Mesenteric fat pad (tissue), 1 donor: ENCODE results near the gene SLC7A9. TPM values are rescaled to one million over a fixed set of nuclear protein-coding genes. Genes with fewer than 3 reads are reported as not detected.
"Not testable (repeated sequence)": the region's sequence is repeated elsewhere in the genome, so short reads cannot be mapped to it uniquely, and the experiment has no call there.

Source experiments
- DNase-seq: peaks from one replicate; pipeline ENCODE4 v3.0.0-alpha.2; 2020; ENCODE audit warnings: low spot score
- total RNA-seq: library from RNA; stranded (reverse); fragmentation: NEBNext Ultra II Directional; extraction: Animal tissue kit (Norgen Biotek cat#: 25700); gene quantifications from one replicate; pipeline ENCODE4 v1.2.1, GENCODE V29; 2021
- donor health status: DM: yes; HTN: yes; CAD: no.

Gene SLC7A9
- total RNA-seq, 1 donor from 2014 or later, result 0.29 TPM

GRCh38 chr19:32885255-32885654 lies 15.7 kb upstream of the SLC7A9 start:
- DNase-seq, result not testable (repeated sequence)

- DNase-seq, result peak; percentile 80
Observed at GRCh38 chr19:32881766-32882165, 12.2 kb upstream of the SLC7A9 start.

DNA sequence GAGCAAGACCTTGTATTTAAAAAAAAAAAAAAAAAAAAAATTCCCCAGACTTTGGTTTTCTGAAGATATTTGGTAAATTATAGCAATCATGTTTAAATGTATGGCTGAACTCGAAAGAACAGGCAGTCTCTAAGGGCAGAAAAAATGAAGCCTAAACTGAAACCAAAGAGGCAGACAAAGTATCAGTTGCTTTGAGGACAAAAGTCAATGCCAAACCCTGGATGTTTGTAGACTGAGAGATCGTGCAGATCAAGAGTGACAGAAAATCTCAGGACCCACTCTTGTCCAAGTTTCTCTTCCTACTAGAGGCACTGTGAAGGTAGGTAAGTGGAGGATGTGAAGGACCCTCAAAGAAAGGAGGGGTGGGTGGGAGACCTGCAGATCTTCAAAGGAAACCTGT lies 11.1 kb upstream of the SLC7A9 start:
- no peak for DNase-seq

- DNase-seq, result no peak
Observed at GRCh38 chr19:32879741-32880140, 10.2 kb upstream of the SLC7A9 start.

- peak; percentile 87 for DNase-seq
Observed at GRCh38 chr19:32878988-32879387, 9.4 kb upstream of the SLC7A9 start.

DNA sequence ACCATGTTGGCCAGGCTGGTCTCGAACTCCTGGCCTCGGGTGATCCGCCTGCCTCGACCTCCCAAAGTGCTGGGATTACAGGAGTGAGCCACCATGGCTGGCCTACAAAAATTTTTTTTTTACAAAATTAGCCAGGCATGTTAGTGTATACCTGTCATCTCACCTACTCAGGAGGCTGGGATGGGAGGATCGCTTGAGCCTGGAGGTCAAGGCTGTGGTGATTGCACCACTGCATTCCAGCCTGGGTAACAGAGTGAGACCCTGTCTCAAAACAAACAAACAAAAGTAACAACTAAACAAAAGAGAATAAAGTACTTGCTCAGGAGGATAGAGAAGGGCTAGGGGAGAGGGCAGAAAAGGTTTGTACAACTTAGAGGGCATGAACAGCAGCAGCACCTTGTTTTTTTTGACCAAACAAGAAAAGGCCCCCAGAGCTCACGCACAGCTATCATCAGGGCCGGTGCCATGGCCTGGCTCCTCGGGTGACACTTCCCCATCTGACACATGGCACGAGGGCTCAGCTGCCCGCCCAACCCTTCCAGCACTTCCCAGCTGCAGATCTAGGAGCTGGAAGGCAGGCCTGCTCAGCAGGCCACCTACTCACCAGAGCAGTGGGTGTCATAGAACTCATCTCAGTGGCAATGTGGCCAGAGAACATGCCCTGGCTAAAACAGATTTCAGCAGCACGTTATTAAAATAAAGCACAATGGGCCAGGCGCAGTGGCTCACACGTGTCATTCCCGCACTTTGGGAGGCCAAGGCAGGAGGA lies 8.6 kb upstream of the SLC7A9 start:
- no peak for DNase-seq

- no peak for DNase-seq
Observed at GRCh38 chr19:32877323-32877912, 7.9 kb upstream of the SLC7A9 start.

DNA sequence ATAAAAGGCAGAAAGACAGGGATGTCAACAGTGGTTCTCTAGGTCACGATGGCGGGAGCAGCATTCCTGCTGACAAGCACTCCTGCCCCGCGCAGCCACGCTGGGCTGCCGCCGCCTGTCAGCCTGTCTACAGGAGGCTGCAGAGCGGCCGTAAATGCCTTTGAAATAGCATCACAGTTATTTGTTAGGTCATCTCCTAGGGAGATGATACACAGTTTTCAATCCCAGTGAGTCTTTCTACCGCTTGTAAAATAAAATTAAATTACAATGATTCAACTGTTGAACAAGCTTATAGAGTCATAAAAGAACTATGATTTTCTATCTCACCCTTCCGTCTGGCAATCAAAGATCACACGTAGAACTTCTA lies 7.3 kb upstream of the SLC7A9 start:
- DNase-seq, result no peak

DNA sequence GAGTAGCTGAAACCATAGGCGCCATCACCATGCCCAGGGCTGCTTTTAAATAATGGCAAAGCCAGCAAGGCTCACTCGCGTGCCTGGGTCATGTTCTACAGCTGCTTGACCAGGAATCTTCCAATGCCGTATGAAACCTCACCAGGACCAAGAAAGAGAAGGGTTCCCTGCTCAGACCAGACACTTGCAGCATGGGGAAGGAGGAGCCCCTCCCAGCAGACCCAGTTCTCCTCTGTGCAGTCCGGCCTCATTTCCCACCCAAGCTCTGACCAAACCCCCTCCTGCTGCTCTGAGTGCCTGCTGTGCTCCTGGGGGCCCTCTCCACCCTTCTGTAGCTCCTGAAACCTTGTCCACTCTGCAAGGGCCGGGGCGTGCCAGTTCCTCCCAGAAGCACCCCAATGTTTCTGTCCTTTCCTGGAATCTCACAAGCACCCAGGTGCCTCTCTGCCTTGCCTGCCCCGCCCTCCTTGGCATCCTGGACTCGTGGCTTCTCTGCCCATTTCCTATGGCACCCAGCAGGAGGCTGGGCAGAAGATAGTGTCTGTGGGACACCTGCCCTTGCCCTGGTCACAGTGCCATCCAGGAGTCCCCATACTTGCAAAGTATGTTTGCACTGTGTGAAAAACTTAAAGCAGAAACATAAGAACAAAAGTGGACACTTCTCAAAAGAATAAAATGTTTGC lies 6.8 kb upstream of the SLC7A9 start:
- DNase-seq, result peak; percentile 68

- no peak for DNase-seq
Observed at GRCh38 chr19:32875428-32875827, 5.9 kb upstream of the SLC7A9 start.

GRCh38 chr19:32874605-32875004 lies 5.0 kb upstream of the SLC7A9 start:
- peak; percentile 71 for DNase-seq

DNA sequence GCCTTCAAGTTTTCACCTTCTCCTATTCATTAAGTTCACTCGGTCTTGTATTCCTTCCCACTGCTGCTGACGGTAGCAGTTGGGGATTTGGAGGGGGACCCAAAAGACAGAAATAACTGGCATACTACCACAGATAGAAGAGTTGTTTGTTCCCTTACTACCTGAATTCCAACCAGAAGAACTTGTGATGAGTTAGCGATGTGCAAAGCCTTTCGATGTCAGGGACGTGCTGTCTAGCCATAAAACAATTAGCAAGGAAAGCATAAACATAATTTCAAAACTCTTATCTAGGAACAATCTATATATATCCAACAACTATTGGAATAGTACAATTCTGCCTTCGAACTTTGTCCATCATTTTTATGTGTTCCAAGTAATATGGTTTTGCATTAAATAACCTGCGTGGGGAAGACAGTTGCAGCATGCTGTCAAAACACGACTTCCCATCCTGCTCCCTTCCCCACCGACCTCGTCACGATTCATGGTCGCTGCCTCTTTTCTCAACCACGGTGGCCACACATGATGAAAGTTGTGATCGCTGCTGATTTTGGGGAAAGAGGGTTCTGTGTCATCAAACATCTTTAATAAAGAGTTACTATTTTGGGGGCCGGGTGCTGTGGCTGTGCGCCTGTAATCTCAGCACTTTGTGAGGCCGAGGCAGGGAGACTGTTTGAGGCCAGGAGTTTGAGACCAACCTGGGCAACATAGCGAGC lies 3.8 kb upstream of the SLC7A9 start:
- no peak for DNase-seq

GRCh38 chr19:32872391-32872790 lies 2.8 kb upstream of the SLC7A9 start:
- no peak for DNase-seq

DNA sequence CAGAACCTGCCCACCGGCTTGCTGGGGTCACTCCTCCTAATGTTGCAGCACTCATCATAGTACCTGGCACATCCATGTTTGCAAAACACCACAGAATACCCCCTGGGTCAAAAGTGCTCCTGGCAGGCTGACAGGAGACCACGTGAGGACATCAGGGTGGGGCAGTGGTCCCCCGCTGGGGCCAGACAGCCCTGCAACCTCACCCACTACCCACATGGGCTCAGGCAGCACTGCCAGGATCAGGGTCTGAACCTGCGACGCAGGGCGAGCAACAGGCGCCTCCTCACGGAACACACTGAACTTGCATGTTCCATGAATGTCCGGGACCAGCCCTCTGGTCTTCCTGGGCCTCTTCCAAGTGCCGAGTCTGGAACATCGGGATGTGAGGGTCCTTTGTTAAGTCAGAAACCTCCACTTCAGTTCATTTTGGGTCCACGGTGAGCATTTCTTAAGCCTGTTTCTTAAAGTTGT lies 1.4 kb upstream of the SLC7A9 start:
- DNase-seq, result no peak

DNA sequence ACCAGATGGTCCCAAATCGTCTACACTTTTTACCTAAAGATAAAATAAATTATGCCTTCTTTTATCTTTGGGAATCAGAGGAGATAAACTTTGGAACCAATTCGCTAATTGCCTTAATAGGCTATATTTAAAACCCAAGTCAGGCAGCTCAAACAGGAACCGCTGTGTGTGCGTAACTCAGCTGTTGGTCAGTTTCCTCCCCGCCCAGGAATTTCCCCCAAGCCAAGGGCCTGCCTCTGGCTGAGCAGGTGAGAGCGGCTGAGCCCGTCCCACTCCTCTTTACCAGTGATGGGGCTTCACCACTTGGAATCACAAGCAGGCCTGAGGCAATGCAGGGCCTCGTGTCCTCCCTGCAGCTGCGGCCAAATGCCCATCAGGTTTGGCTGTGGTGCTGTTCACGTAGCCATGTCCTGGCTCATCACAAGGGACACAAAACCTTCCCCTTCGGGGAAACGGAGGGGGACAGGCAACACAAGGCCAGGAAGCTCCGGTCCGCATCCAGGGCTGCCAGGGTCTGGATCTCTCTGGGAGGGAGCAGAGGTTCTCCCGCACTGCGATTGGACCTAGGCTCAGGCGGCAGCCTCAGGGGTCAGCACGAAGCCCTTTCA lies 503 bp upstream of the SLC7A9 start:
- peak; percentile 88 for DNase-seq

DNA sequence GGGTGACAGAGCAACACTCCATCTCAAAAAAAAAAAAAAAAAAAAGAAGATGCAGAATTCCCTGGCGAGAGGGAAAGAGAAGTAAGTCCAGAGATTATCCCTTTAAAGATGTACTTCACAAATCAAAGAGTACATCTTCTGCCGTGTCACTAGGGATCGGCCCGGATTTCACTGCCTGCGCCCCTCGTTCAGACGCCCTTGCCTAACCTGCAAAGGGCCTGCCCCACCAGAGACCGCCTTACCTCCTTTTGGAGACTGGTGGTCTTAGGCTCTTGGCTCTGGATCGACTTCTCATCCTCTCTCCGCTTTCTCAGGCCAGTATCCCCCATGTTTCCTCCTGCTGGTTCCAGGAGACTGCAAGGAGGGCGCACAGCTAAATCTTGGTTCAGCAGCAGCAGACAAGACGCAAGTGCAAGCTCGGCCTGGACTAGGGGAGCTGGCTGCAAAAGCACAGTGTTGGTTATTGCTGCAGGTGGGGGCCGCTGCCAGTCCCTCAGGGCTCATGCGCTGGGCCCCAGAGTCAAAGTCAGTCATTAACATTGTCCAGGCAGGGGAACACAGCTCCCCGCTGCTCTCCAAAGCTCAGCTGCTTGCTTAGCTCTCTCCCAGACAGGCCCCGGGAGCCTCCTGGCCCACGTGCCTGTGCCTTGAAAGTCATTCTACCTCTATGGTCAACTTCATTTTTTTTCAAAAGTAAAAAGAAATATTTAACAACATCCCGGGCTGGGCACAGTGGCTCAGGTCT lies 1.2 kb downstream of the SLC7A9 start:
- DNase-seq, result peak; percentile 75

DNA sequence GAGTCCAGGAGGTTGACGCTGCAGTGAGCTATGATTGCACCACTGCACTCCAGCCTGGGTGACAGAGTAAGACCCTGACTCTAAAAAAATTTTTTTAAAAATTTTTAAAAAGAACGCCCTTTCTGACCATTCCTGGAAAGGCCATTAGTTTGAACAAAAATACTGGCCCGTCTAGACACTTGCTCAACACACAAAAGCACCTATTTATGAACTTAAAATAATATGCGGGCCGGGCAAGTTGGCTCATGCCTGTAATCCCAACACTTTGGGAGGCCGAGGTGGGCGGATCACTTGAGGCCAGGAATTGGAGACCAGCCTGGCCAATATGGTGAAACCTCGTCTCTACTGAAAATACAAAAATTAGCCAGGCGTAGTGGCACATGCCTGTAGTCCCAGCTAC lies 2.1 kb downstream of the SLC7A9 start:
- DNase-seq, result not testable (repeated sequence)

DNA sequence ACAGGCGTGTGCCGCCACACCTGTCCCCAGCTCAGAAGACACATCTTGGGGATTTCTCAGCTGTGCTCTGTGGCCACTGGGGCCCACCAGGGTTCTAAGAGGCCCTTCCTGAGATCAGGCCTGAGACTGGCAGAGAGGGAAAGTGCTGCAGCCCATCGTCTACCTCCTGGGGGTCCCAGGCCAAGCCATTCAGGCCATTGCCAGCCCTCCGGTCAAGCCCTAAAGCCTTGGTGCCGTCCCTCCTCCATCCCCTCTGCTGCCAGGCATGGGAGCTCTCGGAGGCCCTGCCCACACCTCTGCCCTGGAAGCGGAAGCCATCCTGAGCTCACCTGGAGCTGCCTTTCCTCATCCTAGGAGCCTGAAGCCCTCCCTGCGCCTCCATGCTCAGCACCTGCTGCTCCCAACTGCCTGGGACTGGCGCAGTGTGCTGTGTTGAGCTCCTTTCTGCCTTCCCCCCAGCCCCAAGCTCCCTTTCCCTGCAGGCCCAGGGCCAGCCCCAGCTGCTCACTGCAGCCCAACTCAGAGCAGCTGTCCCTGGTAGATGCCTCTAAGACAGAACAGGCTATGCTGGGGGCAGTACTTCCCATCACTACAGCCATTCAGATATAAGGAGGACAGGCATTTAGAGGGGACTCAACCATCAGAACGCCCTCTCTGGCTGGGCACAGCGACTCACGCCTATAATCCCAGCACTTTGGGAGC lies 2.9 kb downstream of the SLC7A9 start:
- DNase-seq, result peak; percentile 75

GRCh38 chr19:32866061-32866460 lies 3.5 kb downstream of the SLC7A9 start:
- DNase-seq, result no peak

GRCh38 chr19:32865326-32865725 lies 4.2 kb downstream of the SLC7A9 start:
- DNase-seq, result no peak
